22Rv1 (cell line): ENCODE measurements around the gene COL4A1.

Experiments used
- ZFX ChIP-seq: fragments of 450-650 bp; IDR thresholded peaks from 2 replicates; pipeline ENCODE4 v1.6.1; 2017; ENCODE audit warnings: antibody characterized with exemption, borderline replicate concordance
- TF ChIP-seq, protein P1 (sequence below): fragments of 450-650 bp; IDR thresholded peaks from 2 replicates; pipeline ENCODE4 v1.5.1; 2017; ENCODE audit warnings: mild to moderate bottlenecking

DNA sequence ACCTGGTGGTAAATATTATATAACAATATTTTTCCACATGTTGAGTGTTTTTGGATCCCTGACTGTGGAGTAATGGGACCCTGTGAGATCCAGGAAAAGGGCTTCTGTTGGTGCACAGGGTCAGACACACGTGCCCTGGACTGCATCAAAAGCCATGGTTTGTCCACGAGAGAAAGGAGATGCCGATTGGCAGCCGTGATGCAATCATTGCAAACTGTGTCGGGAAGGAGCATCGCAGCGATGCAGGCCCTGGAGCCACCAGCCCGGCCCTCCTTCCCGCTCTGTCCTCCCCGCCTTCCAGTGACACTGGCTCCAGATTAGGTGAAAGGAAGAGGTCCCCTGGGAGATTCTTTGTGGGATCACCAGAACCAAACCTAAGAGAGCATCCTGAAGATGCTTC, 9.2 kb upstream of the COL4A1 start:
- TF ChIP-seq, protein P1, sequence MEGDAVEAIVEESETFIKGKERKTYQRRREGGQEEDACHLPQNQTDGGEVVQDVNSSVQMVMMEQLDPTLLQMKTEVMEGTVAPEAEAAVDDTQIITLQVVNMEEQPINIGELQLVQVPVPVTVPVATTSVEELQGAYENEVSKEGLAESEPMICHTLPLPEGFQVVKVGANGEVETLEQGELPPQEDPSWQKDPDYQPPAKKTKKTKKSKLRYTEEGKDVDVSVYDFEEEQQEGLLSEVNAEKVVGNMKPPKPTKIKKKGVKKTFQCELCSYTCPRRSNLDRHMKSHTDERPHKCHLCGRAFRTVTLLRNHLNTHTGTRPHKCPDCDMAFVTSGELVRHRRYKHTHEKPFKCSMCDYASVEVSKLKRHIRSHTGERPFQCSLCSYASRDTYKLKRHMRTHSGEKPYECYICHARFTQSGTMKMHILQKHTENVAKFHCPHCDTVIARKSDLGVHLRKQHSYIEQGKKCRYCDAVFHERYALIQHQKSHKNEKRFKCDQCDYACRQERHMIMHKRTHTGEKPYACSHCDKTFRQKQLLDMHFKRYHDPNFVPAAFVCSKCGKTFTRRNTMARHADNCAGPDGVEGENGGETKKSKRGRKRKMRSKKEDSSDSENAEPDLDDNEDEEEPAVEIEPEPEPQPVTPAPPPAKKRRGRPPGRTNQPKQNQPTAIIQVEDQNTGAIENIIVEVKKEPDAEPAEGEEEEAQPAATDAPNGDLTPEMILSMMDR, result no peak
- no peak for TF ChIP-seq ZFX
